ENCODE measurements around the gene STAB2.

GRCh38 chr12:103637021-103637420, 49.9 kb downstream of the STAB2 start:
- TF ChIP-seq EP300 (IDR thresholded peaks at IDR 0.05) (no peak), POLR2A (IDR thresholded peaks at IDR 0.05) (no peak), CTCF (IDR thresholded peaks at IDR 0.05) (no peak)

Measured in ovary (tissue), 3 donors.